Body of pancreas (tissue), 4 donors: ENCODE data around the gene ATG101. TPM values are rescaled to one million over a fixed set of nuclear protein-coding genes. Genes with fewer than 3 reads are reported as not detected.

Experiments
- ATAC-seq: fragments of 150-250 bp; one replicate; pipeline ENCODE4 v1.9.1; 2016
- DNase-seq, 4 donors: peaks; one replicate each; pipeline ENCODE4 v3.0.0-alpha.2; 2019
- H3K27ac ChIP-seq, 4 donors: fragments of 200-600 bp; sonication (generic); 1 replicate in 3 of 4; 2 replicates in 1 of 4; pipeline versions ENCODE4 v1.5.1 to v1.6.1; 2016 to 2019; ENCODE audit warnings: mild to moderate bottlenecking in 1 of 4, mixed read lengths in 1 of 4, moderate library complexity in 1 of 4
- H3K27me3 ChIP-seq, 2 donors: fragments of 200-600 bp; sonication (generic); one replicate each; pipeline ENCODE4 v1.6.0; 2016; ENCODE audit warnings: mild to moderate bottlenecking in 1 of 2
- H3K36me3 ChIP-seq, 2 donors: fragments of 200-600 bp; sonication (generic); replicated peaks in 1 of 2; 2 replicates each; pipeline ENCODE4 v1.5.1; 2016; ENCODE audit warnings: low read depth in 2 of 2; ENCODE audit not compliant: insufficient read depth in 1 of 2
- H3K4me1 ChIP-seq: fragments of 200-600 bp; sonication (generic); one replicate; pipeline ENCODE4 v1.6.0; 2016
- H3K4me3 ChIP-seq, 2 donors: fragments of 200-600 bp; sonication (generic); 1 replicate in 1 of 2; 2 replicates in 1 of 2; pipeline ENCODE4 v1.5.1; 2016 to 2019
- H3K9me3 ChIP-seq, 3 donors: fragments of 200-600 bp; sonication (generic); 1 replicate in 2 of 3; 2 replicates in 1 of 3; pipeline ENCODE4 v1.5.1; 2016
- CTCF ChIP-seq, 7 experiments: fragments of 450-650 bp in 4 of 7; fragments of 200-600 bp in 3 of 7; sonication (generic) in 3 of 7; IDR thresholded peaks; one replicate each; pipeline ENCODE4 v1.5.1; 2016 to 2019; ENCODE audit warnings: antibody characterized with exemption in 7 of 7
- POLR2A ChIP-seq, 3 donors: fragments of 450-650 bp; IDR thresholded peaks; one replicate each; pipeline ENCODE4 v1.6.1; 2016; ENCODE audit warnings: antibody characterized with exemption in 3 of 3, mild to moderate bottlenecking in 2 of 3
- WGBS, 2 donors: methylation state at CpG; one replicate each; pipeline ENCODE4 v1.1.5; 2017; 5-methylcytosine and 5-hydroxymethylcytosine counted together
- intact Hi-C: fragments of 100-400 bp; cut with DNase I; formaldehyde crosslinking; loops from one replicate; pipeline ENCODE4 v1.15.1; 2023
- total RNA-seq, 2 donors: library from RNA; depleted of rRNA; stranded (reverse); fragments of >200 nt; gene quantifications; one replicate each; pipeline ENCODE4 v1.1.0, GENCODE V29; 2016

Gene ATG101
- total RNA-seq, 2 donors from 2014 or later: 25.7 to 25.9 TPM

GRCh38 chr12:52052468-52053186, 17.2 kb upstream of the ATG101 start:
- Histone ChIP-seq H3K27me3 (no peaks in the 10 kb centered on the region), H3K4me3 (no peak overlapping the region), H3K27ac (peak overlapping the region; percentile 97 to 100 (median 98)), H3K36me3 (no peaks in the 10 kb centered on the region), H3K9me3 (no peaks in the 10 kb centered on the region), H3K4me1 (peaks cover 39% of the 10 kb centered on the region)
- 32 to 51% methylated on average over 6 to 7 of the region's 7 CpGs for WGBS, 2 donors
- TF ChIP-seq CTCF (IDR thresholded peaks at IDR 0.05) (no peak), POLR2A (IDR thresholded peaks at IDR 0.05) (peak in 2 of 3 donors; percentile 3 to 5)
- DNase-seq (peak; percentile 13 to 79 (median 71)), ATAC-seq (no peak)
- intact Hi-C loops: no loop called here

DNA sequence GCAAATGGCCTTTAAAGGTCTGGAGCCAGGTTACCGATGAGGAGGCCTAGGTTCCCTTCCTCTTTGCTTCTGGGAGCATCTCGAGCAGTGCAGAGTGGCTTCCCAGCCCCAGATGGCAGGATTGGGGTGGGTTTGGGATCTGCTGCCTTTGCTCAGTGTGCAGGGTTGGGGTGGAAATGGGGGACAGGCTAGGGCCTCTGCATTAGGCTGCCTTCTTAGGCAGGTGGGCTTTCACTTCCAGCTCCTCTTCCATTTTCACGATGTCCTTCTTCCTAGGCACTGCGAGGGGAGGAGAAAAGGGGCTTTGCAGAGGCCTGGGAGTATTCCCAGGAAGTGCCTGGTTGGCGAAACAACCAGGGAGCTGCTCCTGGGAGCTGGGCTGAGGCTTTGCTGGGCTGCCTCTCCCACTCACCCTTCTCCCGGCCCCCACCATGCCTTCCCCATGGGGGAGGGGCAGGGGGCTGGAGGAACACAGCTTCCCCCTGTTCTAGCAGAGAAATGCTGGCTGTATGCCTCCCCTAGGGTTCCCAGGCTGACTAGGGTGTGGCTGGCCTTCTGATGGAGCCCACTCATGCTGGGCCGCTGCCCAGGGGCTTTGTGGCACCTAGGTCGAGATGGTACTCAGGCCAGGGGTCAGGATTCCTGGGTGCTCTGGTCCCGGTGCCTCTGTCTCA, 16.1 kb upstream of the ATG101 start:
- TF ChIP-seq CTCF (IDR thresholded peaks at IDR 0.05): no peak
- TF ChIP-seq POLR2A (IDR thresholded peaks at IDR 0.05): no peak
- intact Hi-C loops: no loop called here
- Histone ChIP-seq H3K27ac (peak overlapping the region in 1 of 4 donors; percentile 97), H3K36me3 (no peaks in the 10 kb centered on the region), H3K9me3 (no peaks in the 10 kb centered on the region), H3K4me1 (peaks cover 39% of the 10 kb centered on the region), H3K27me3 (no peaks in the 10 kb centered on the region), H3K4me3 (no peak overlapping the region)
- ATAC-seq (no peak), DNase-seq (peak in 1 of 4 donors; percentile 18)
- WGBS, 2 donors: 74% methylated on average over 6 to 9 of the region's 9 CpGs

- peak in 1 of 3 donors; percentile 9 for TF ChIP-seq POLR2A (IDR thresholded peaks at IDR 0.05)
- TF ChIP-seq CTCF (IDR thresholded peaks at IDR 0.05): no peak
- intact Hi-C loops: no loop called here
- no peaks in the 10 kb centered on the region for H3K36me3 ChIP-seq
- H3K4me1 ChIP-seq: peaks cover 38% of the 10 kb centered on the region
- no peak overlapping the region for H3K4me3 ChIP-seq
- H3K27ac ChIP-seq: no peak overlapping the region
- WGBS, 2 donors: 81 to 88% methylated on average over 20 to 21 of the region's 21 CpGs
- H3K27me3 ChIP-seq: no peaks in the 10 kb centered on the region
- DNase-seq: peak in 1 of 4 donors; percentile 14
- no peaks in the 10 kb centered on the region for H3K9me3 ChIP-seq
- ATAC-seq: no peak
Measured at GRCh38 chr12:52054231-52054832, 15.4 kb upstream of the ATG101 start.

GRCh38 chr12:52054833-52055730, 14.7 kb upstream of the ATG101 start:
- no peak overlapping the region for H3K4me3 ChIP-seq

More at GRCh38 chr12:52054833-52055730, 14.7 kb upstream of the ATG101 start:
- no peak for ATAC-seq
- H3K9me3 ChIP-seq: no peaks in the 10 kb centered on the region
- no peaks in the 10 kb centered on the region for H3K27me3 ChIP-seq
- peaks cover 30% of the 10 kb centered on the region for H3K4me1 ChIP-seq
- WGBS, 2 donors: 87 to 92% methylated on average over 14 to 21 of the region's 21 CpGs
- no peaks in the 10 kb centered on the region for H3K36me3 ChIP-seq
- H3K27ac ChIP-seq: no peak overlapping the region
- TF ChIP-seq POLR2A (IDR thresholded peaks at IDR 0.05): no peak
- TF ChIP-seq CTCF (IDR thresholded peaks at IDR 0.05): no peak
- DNase-seq: peak in 1 of 4 donors; percentile 9
- intact Hi-C loops: no loop called here
